Measurements from ENCODE around the gene RNH1.

- TF ChIP-seq, protein P1, sequence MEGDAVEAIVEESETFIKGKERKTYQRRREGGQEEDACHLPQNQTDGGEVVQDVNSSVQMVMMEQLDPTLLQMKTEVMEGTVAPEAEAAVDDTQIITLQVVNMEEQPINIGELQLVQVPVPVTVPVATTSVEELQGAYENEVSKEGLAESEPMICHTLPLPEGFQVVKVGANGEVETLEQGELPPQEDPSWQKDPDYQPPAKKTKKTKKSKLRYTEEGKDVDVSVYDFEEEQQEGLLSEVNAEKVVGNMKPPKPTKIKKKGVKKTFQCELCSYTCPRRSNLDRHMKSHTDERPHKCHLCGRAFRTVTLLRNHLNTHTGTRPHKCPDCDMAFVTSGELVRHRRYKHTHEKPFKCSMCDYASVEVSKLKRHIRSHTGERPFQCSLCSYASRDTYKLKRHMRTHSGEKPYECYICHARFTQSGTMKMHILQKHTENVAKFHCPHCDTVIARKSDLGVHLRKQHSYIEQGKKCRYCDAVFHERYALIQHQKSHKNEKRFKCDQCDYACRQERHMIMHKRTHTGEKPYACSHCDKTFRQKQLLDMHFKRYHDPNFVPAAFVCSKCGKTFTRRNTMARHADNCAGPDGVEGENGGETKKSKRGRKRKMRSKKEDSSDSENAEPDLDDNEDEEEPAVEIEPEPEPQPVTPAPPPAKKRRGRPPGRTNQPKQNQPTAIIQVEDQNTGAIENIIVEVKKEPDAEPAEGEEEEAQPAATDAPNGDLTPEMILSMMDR (IDR thresholded peaks at IDR 0.05) = no peak
- TF ChIP-seq POLR2A (IDR thresholded peaks at IDR 0.05) = no peak
Observed at GRCh38 chr11:468036-468435, 39.0 kb downstream of the RNH1 start.
